Chondrocyte (in vitro differentiated cells): ENCODE results near the gene PPP2R5C. TPM values are rescaled to one million over a fixed set of nuclear protein-coding genes. Genes with fewer than 3 reads are reported as not detected.

Source experiments
- DNase-seq: peaks from one replicate; pipeline ENCODE4 v3.0.0; 2021; ENCODE audit warnings: mixed read lengths, low spot score
- H3K27ac Mint-ChIP-seq: one replicate; pipeline ENCODE4 v1.8.0; 2021; ENCODE audit warnings: mild to moderate bottlenecking, moderate library complexity, mixed read lengths; ENCODE audit not compliant: unreplicated experiment
- H3K27me3 Mint-ChIP-seq: 2 replicates; pipeline ENCODE4 v1.8.0; 2021; ENCODE audit warnings: low read depth, mixed read lengths
- H3K36me3 Mint-ChIP-seq: 2 replicates; pipeline ENCODE4 v1.8.0; 2021; ENCODE audit warnings: low read depth, mixed read lengths
- H3K4me1 Mint-ChIP-seq: 2 replicates; pipeline ENCODE4 v1.8.0; 2021; ENCODE audit warnings: low read depth, mild to moderate bottlenecking, mixed read lengths
- H3K4me3 Mint-ChIP-seq: one replicate; pipeline ENCODE4 v1.8.0; 2021; ENCODE audit warnings: mild to moderate bottlenecking, moderate library complexity, mixed read lengths; ENCODE audit not compliant: unreplicated experiment
- H3K9me3 Mint-ChIP-seq: 2 replicates; pipeline ENCODE4 v1.8.0; 2021; ENCODE audit warnings: low read depth, mixed read lengths
- CTCF ChIP-seq: fragments of 200-600 bp; sonication (generic); IDR thresholded peaks from 2 replicates; pipeline ENCODE4 v1.5.0; 2021; ENCODE audit warnings: antibody characterized with exemption, mild to moderate bottlenecking, moderate library complexity
- total RNA-seq: library from RNA; stranded (reverse); gene quantifications from 3 replicates; pipeline ENCODE4 v1.2.1, GENCODE V29; 2021

PPP2R5C gene
- total RNA-seq, 1 donor from 2014 or later: 95.0 TPM

GRCh38 chr14:101878822-101879528, 117.5 kb downstream of the PPP2R5C start:
- Mint-ChIP-seq H3K27ac (peak overlapping the region; percentile 54), H3K9me3 (no peaks in the 10 kb centered on the region), H3K36me3 (peaks cover 5% of the 10 kb centered on the region), H3K4me1 (peaks cover 24% of the 10 kb centered on the region), H3K4me3 (no peak overlapping the region), H3K27me3 (no peaks in the 10 kb centered on the region)
- no peak for TF ChIP-seq CTCF
- DNase-seq: no peak

GRCh38 chr14:101879529-101880336, 118.2 kb downstream of the PPP2R5C start:
- Mint-ChIP-seq H3K9me3 (no peaks in the 10 kb centered on the region), H3K4me1 (peaks cover 24% of the 10 kb centered on the region), H3K27ac (peak overlapping the region; percentile 54), H3K27me3 (no peaks in the 10 kb centered on the region), H3K4me3 (no peak overlapping the region), H3K36me3 (peaks cover 10% of the 10 kb centered on the region)
- no peak for TF ChIP-seq CTCF
- DNase-seq: no peak

DNA sequence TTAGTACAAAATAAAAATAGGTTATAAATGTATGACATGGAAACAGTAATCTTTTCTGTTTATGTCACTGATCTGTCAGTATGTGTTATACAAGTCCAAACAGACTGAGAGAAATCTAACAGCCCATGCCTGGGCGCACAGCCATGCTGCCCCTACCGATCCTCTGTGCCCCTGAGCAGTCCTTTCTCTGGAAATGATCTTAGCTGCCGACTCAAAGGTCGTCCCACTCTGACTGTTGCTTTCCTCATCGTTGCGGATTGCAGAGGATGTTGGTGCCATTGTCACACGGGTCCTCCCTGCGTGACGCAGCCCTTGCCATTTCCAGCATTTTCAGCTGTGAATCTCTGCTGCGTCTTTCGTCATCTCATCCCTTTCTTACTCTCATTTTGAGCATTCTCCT, 119.9 kb downstream of the PPP2R5C start:
- H3K27ac Mint-ChIP-seq: no peak overlapping the region
- H3K36me3 Mint-ChIP-seq: peaks cover 18% of the 10 kb centered on the region
- peaks cover 1% of the 10 kb centered on the region for H3K9me3 Mint-ChIP-seq
- DNase-seq: no peak
- no peak for TF ChIP-seq CTCF
- no peak overlapping the region for H3K4me3 Mint-ChIP-seq
- peaks cover 16% of the 10 kb centered on the region for H3K4me1 Mint-ChIP-seq
- H3K27me3 Mint-ChIP-seq: no peaks in the 10 kb centered on the region

DNA sequence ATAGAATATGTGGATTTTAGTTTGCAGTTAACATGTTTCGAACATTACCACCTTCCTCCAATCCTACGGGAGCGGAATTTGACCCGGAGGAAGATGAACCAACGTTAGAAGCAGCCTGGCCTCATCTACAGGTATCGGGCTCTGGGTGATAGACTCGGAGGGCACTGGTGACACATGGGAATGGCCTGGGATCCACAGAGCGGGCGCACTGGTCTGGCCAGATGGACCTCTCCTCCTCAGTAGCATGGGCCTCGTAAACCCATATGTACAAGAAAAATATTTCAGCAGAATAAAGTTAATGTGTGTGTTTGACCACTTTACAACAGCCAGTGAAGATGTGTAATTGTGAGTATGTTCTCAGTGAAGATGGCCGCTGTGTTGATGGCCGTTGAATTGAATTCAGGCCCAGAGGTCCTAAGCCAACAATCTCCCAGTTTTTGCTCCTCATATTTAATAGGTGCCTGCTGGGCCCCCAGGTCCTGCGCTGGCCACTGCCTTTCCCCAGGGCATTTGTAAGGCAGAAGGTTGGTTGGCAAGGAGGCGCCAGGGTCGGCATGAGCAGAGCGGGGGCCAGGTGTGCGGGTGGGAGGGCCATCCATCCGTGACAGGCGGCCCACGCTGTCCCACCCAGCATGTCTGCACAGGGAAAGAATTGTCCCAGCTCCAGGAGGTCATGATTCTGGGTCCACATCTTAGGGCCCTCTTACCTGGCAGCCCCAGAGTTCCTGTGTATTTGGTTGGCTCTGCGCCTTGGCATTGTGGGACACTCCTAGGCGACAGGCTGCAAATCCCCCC, 120.8 kb downstream of the PPP2R5C start:
- no peak for TF ChIP-seq CTCF
- Mint-ChIP-seq H3K4me1 (peaks cover 14% of the 10 kb centered on the region), H3K27me3 (no peaks in the 10 kb centered on the region), H3K36me3 (peaks cover 21% of the 10 kb centered on the region), H3K27ac (no peak overlapping the region), H3K9me3 (peaks cover 3% of the 10 kb centered on the region), H3K4me3 (no peak overlapping the region)
- no peak for DNase-seq
